ENCODE data around the gene GREB1L. TPM values are rescaled to one million over a fixed set of nuclear protein-coding genes. Genes with fewer than 3 reads are reported as not detected.

GREB1L gene
- total and polyA plus RNA-seq, 2 of the 13 experiments (the other 11 are each of a cell fraction or from before 2014, with no cell fraction given), result 0.17 to 0.66 TPM

- ATAC-seq, result no peak
- CTCF ChIA-PET (ENCODE audit: low intra/inter-chr PET ratio, low total read pairs), result no interaction called here
- in situ Hi-C loops (cut with HindIII; ENCODE audit: extremely low pct_ligation_motif_present, low pct_unique_long_range_greater_than_20kb), result no loop called here
- H3K9me3 ChIP-seq (ENCODE audit: low read length), result no peaks in the 10 kb centered on the region
- H3K4me1 ChIP-seq (ENCODE audit: insufficient read depth, low read length), result 0 out of 2 replicates have a peak, but pooled peaks cover 4% of the 10 kb centered on the region
- no TSS peak for BruUV-seq (replicated peaks)
- H3K79me2 ChIP-seq (ENCODE audit: insufficient read depth, low read length), result no peaks in the 10 kb centered on the region
- no peak overlapping the region for H3K4me2 ChIP-seq (ENCODE audit: low read depth, low read length)
- TF ChIP-seq ZZZ3 (CRISPR knock-in tag; IDR thresholded peaks at IDR 0.05; ENCODE audit: borderline replicate concordance), result no peak
- TF ChIP-seq SKI (IDR thresholded peaks at IDR 0.05; ENCODE audit: partially characterized antibody), result no peak
- TF ChIP-seq ZNF556 (CRISPR knock-in tag; IDR thresholded peaks at IDR 0.05; ENCODE audit: borderline replicate concordance), result no peak
- TF ChIP-seq SPEN (CRISPR knock-in tag; IDR thresholded peaks at IDR 0.05; ENCODE audit: low read depth), result no peak
- TF ChIP-seq RARG (CRISPR knock-in tag; IDR thresholded peaks at IDR 0.05; ENCODE audit: low read depth), result no peak
- TF ChIP-seq ZUFSP (CRISPR knock-in tag; IDR thresholded peaks at IDR 0.05; ENCODE audit: borderline replicate concordance), result no peak
- TF ChIP-seq TMF1 (CRISPR knock-in tag; IDR thresholded peaks at IDR 0.05; ENCODE audit: low read depth), result no peak
- no peak for TF ChIP-seq XRCC5 (optimal IDR thresholded peaks at IDR 0.05; ENCODE audit: low read length)
- TF ChIP-seq TP53 (CRISPR knock-in tag; conservative IDR thresholded peaks at IDR 0.05), result no peak
- TF ChIP-seq PBX3 (CRISPR knock-in tag; IDR thresholded peaks at IDR 0.05; ENCODE audit: borderline replicate concordance), result no peak
- H3K27me3 ChIP-seq (ENCODE audit: control insufficient read depth in 1 of 2, insufficient read depth in 2 of 2, low read length in 2 of 2), result peaks cover 2 to 3% of the 10 kb centered on the region in 2 experiments; a peak in 1 of 5 replicates
- no peak for DNase-seq (ENCODE audit: low spot score)
- intact Hi-C loops (cut with micrococcal nuclease; ENCODE audit: unreplicated experiment), result no loop called here
- no peak overlapping the region for H3K4me3 ChIP-seq (replicated peaks in 1 of 3; ENCODE audit: insufficient read depth in 1 of 3, low read depth in 2 of 3, low read length in 3 of 3)
- H2AFZ ChIP-seq (ENCODE audit: low read length), result no peak overlapping the region
- FAIRE-seq, result no peak
- POLR2A ChIA-PET, result no interaction called here
- H3K27ac ChIP-seq (ENCODE audit: extremely low read length, insufficient read depth, low read length), result no peak overlapping the region
- H4K20me1 ChIP-seq (ENCODE audit: insufficient read depth, low read length), result no peaks in the 10 kb centered on the region
- no peaks in the 10 kb centered on the region for H3K36me3 ChIP-seq (replicated peaks in 1 of 2; ENCODE audit: control insufficient read depth in 1 of 2, insufficient read depth in 2 of 2, low read length in 2 of 2)
- no peak overlapping the region for H3K9ac ChIP-seq (ENCODE audit: insufficient read depth, low read depth, low read length)
These were observed 215.1 kb downstream of the GREB1L start for GRCh38 chr18:21457179-21457535.

All from HepG2 (cell line).